Activated naive CD4-positive, alpha-beta T cell treated with anti-CD3 and anti-CD28 coated beads, Interleukin-2, amount 50 U/mL, for 24 hours (primary cell): ENCODE measurements around the gene SAMD1.

ENCODE experiments used
- H3K27ac Mint-ChIP-seq: one replicate; pipeline ENCODE4 v1.8.0; 2021; ENCODE audit warnings: mild to moderate bottlenecking, mixed read lengths
- H3K27me3 Mint-ChIP-seq: one replicate; pipeline ENCODE4 v1.8.0; 2021; ENCODE audit warnings: mixed read lengths
- H3K36me3 Mint-ChIP-seq: one replicate; pipeline ENCODE4 v1.8.0; 2021; ENCODE audit warnings: mixed read lengths
- H3K4me1 Mint-ChIP-seq: one replicate; pipeline ENCODE4 v1.8.0; 2021; ENCODE audit warnings: mixed read lengths
- H3K4me3 Mint-ChIP-seq: one replicate; pipeline ENCODE4 v1.8.0; 2021; ENCODE audit warnings: mild to moderate bottlenecking, mixed read lengths
- H3K9me3 Mint-ChIP-seq: one replicate; pipeline ENCODE4 v1.8.0; 2021; ENCODE audit warnings: mixed read lengths

The SAMD1 gene

DNA sequence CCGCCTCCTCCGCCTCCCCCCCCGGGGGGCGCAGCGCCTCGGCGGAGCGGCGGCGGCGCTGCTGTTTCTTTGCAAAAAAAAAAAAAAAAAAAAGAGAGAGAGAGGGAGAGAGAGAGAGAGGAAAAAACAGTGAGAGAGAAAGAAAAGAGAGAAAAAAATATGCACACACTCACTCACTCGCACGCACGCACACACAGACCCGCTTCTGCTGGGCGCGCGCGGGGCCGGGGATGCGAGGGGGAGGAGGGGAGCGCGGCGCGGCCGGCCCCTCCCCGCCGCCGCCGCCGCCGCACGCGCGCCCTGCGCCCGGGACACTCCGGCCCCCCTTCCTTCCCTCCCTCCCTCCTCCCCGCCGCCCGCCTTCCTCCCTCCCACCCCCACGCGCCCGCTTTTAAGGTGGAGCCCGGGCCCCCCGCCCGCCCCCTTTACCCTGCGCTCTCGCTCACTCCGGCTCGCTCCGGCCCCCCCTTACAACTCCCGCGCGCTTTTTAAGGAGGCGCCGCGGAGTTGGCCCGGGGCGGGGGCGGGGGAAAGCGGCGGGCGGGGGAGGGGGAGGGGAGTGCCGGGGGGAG, at the start of gene SAMD1:
Gene SAMD1 (minus strand): TSS at position 243 of the 572 bp plus-strand sequence.
- Mint-ChIP-seq H3K4me3 (peak within 1 kb of the TSS; percentile 98), H3K36me3 (peaks cover 7% of the 10 kb centered on the region), H3K9me3 (no peaks in the 10 kb centered on the region), H3K4me1 (peaks cover 25% of the 10 kb centered on the region), H3K27ac (peak within 1 kb of the TSS; percentile 99), H3K27me3 (no peaks in the 10 kb centered on the region)

DNA sequence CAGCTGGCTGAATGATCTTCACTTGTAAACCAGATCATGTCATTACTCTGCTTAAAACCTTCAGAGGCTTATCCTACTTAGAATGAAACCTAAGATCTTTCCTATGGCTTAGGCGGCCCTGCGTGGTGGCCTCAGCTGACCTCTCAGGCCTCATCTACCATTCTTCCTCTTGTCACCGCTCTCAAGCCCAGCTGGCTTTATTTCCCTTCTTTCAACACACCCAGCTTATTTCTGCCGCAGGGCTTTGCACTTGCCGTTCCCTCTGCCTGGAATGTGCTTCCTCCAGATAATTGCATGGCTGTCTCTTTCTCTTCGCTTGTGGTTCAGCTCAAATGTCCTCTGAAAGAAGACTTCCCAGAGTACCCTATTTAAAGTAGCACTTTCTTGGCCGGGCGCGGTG, 49.4 kb upstream of the SAMD1 start:
- peak overlapping the region; percentile 64 for H3K4me3 Mint-ChIP-seq
- H3K9me3 Mint-ChIP-seq, result no peaks in the 10 kb centered on the region
- peaks cover 8% of the 10 kb centered on the region for H3K36me3 Mint-ChIP-seq
- peaks cover 45% of the 10 kb centered on the region for H3K4me1 Mint-ChIP-seq
- H3K27me3 Mint-ChIP-seq, result no peaks in the 10 kb centered on the region
- H3K27ac Mint-ChIP-seq, result peak overlapping the region; percentile 88

DNA sequence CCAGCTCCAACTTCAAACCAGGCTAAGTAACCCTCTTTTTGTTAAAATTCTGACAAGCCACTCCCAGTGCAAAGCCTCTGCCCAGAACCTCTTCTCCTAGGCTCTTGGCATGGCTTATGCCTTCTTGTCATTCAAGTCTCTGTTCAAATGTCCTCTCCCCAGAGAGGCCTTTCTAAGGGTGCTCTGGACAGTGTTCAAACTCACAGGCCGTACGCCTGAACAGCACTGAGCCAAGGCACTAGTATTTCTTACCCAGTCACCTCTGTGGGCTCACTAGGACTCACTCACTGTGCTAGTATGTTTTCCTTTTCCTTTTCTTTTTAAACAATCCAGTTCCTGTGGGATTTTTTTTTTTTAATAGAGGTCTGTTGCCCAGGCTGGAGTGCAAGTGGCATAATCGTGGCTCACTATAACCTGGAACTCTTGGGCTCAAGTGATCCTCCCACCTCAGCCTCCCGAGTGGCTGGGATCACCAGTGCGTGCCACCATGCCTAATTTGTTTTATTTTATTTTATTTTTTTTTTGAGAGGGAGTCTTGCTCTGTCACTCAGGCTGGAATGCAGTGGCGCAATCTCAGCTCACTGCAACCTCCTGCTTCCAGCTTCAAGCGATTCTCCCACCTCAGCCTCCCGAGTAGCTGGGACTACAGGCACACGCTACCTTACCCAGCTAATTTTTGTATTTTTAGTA, 48.2 kb upstream of the SAMD1 start:
- no peaks in the 10 kb centered on the region for H3K27me3 Mint-ChIP-seq
- peaks cover 45% of the 10 kb centered on the region for H3K4me1 Mint-ChIP-seq
- H3K4me3 Mint-ChIP-seq, result peak overlapping the region; percentile 71
- no peaks in the 10 kb centered on the region for H3K9me3 Mint-ChIP-seq
- peaks cover 8% of the 10 kb centered on the region for H3K36me3 Mint-ChIP-seq
- H3K27ac Mint-ChIP-seq, result peak overlapping the region; percentile 72

DNA sequence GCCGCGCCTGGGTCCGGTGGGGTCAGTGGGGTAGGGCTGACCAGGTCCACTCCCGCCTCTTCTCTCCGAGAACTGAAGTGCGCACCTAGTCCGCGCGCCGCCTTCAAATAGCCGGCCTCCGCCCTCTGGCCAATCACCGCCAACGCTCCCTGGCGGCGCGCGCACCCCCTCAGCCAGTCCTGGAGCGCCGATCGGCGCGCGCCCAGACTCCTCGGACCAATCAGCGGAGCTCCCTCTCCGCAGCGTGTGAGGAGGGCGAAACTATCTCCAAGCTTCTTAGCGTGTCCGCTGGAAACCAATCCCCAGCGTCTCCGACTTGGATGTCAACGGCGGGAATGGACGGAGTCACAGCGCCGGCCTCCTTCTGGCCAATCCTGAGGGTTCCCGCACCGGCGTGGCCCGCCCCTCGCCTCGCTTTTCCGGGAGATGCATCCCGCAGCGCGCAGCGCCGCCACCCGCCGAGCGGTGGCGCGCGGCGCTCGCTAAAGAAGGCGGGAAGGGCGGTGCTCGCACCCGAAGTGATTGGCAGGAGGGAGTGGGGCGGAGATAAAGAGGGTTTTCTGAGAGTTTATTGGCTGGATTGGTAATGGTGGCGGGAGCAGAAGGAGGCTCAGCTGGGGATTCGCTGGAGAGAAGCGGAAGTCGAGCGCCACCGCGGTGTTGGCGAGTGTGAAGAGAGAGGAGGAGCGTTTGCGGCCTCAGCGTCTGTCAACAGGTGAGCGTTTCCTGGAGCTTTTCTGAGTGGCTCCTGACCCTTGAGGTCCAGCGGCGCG, 46.1 kb upstream of the SAMD1 start, which contains the start of gene ASF1B:
Gene ASF1B (minus strand): TSS at position 81 of the 773 bp plus-strand sequence. CDS start 133 bp downstream, outside the sequence.
- Mint-ChIP-seq H3K27me3 (no peaks in the 10 kb centered on the region), H3K9me3 (no peaks in the 10 kb centered on the region), H3K27ac (peak within 1 kb of the TSS; percentile 95), H3K4me3 (peak within 1 kb of the TSS; percentile 89), H3K36me3 (peaks cover 8% of the 10 kb centered on the region), H3K4me1 (peaks cover 32% of the 10 kb centered on the region)

DNA sequence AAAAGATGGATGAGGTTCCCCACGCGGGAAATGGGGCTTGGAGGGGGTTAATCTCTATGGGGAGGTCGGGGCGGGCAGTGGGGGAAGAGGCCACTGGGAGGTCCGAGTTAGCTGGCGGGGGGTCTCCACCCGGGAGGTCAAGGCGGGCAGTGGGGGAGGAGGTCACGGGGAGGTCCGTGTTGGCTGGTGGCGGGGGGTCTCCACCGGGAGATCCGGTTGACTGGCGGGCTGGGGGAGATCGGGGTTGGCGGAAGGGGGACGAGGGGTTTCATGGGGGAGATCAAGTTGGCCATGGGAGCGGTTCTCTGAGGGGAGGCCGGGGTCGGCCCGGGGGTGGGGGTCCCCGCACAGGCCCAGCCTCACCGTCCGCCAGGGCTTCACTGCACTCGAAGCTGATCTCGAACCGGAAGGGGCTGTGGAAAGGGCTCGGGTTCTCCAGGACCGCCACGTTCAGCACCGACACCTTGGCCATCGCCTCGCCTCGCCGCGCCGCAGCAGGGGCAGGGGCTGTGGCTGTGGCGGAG, 45.5 kb upstream of the SAMD1 start:
- peaks cover 25% of the 10 kb centered on the region for H3K4me1 Mint-ChIP-seq
- H3K27ac Mint-ChIP-seq, result peak overlapping the region; percentile 72
- no peaks in the 10 kb centered on the region for H3K9me3 Mint-ChIP-seq

DNA sequence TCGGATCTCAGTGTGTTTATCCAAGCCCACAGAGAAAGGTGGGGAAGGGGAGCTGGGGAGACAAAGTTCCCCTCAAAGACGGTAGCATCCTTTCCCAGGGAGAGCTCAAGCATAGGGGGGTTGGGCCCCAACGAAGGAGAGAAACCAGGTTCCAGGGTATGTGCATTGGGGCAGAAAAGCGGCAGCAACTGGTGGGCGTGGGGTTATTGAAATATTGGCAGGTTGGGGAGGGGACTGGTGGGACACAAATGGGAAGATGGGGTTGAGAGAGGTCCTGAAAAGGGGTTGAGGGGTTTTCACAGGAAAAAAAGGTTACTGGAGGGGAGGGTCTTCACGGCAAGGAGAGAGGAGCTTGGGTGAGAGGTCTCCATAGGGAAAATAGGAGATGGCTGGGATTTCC, 44.8 kb upstream of the SAMD1 start:
- Mint-ChIP-seq H3K4me1 (peaks cover 23% of the 10 kb centered on the region), H3K9me3 (no peaks in the 10 kb centered on the region), H3K36me3 (peaks cover 6% of the 10 kb centered on the region), H3K27me3 (no peaks in the 10 kb centered on the region), H3K4me3 (peak overlapping the region; percentile 78), H3K27ac (no peak overlapping the region)

More for the DNA sequence above, 45.5 kb upstream of the SAMD1 start:
- peak overlapping the region; percentile 89 for H3K4me3 Mint-ChIP-seq
- H3K27me3 Mint-ChIP-seq, result no peaks in the 10 kb centered on the region
- peaks cover 8% of the 10 kb centered on the region for H3K36me3 Mint-ChIP-seq

DNA sequence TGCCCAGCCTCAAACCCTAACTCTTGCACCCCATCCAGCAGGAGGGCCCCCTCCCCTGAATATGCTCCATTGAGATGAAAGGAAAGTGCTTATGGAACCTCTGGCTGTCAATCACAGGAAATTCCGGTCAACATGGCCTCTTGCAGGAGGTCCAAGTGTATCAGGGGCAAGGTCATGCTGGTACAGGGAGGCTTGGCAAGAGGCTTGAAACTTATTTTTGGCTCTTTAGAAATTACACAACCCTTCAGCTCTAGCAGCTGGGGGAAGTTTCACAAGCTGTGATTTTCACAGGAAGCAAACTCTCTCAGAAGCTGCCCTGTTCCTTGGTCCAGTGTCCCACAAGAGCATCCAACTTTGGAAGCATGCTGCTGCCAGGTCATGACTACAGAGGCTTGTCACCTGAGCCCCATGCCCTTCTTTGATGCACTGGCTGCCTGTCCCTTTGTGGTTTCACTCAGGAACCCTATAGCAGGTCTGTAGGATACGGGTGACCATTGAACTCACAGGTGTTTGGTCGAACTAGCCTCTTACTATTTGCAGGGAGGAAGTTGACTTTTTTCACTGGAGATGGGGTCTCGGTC, 37.5 kb upstream of the SAMD1 start:
- H3K36me3 Mint-ChIP-seq, result no peaks in the 10 kb centered on the region

DNA sequence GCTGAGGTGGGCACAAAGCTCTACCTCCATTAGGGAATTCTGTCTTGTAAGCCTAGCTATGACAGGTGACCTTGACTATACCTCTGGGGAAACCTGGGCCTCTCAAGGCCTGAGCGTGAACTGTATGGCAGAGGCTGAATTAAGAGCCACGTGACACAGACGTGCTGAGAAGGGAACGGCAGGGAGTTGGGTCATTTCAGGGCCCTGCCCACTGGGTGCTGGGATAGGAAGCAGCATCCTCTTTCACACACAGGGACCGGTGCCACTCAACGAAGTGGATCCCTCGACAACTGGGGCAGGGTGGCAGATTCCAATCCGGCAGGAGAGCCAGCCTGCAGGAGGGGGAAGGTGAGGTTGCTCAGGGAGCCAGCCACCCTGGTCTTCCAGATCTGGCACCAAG, 36.6 kb upstream of the SAMD1 start:
- Mint-ChIP-seq H3K4me1 (no peaks in the 10 kb centered on the region), H3K9me3 (no peaks in the 10 kb centered on the region), H3K36me3 (no peaks in the 10 kb centered on the region), H3K27me3 (no peaks in the 10 kb centered on the region), H3K27ac (no peak overlapping the region), H3K4me3 (no peak overlapping the region)

More for the DNA sequence above, 37.5 kb upstream of the SAMD1 start:
- Mint-ChIP-seq H3K4me1 (no peaks in the 10 kb centered on the region), H3K9me3 (no peaks in the 10 kb centered on the region), H3K27me3 (no peaks in the 10 kb centered on the region), H3K27ac (no peak overlapping the region), H3K4me3 (no peak overlapping the region)

DNA sequence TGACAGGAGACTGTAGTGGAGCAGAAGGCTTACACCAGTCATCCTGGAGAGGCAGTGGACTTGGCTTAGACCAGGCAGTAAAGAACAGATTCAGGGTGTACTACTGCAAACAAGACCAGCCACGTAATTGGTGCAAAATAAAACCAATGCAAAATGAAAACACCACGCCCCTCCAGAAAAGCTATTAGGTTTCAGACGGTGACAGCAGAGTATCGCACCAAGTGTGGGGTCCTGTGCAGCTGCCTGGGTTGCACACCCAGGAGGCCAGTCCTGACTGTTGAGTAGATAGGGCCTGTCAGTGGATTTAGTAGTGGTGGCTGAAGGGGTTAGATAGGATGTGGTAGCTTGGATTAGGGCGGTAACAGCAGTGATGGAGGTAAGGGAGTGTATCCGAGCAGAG, 32.4 kb upstream of the SAMD1 start:
- no peaks in the 10 kb centered on the region for H3K27me3 Mint-ChIP-seq
- H3K27ac Mint-ChIP-seq, result no peak overlapping the region
- H3K4me3 Mint-ChIP-seq, result no peak overlapping the region
- peaks cover 9% of the 10 kb centered on the region for H3K4me1 Mint-ChIP-seq
- H3K36me3 Mint-ChIP-seq, result no peaks in the 10 kb centered on the region
- no peaks in the 10 kb centered on the region for H3K9me3 Mint-ChIP-seq

DNA sequence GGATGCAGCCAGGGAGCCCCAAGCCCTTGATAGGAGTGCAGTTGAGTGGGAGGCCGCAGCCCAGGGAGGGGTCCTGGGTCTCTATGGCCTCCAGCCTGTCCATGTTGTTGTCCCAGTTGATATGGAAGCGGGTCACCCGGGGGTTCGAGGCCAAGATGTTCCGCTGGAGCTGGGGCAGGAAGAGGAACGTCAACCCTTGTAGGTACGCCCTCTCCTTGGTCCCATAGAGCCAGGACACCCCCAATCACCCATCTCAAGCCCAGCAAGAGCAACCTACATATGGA, 29.9 kb upstream of the SAMD1 start:
- Mint-ChIP-seq H3K4me1 (peaks cover 23% of the 10 kb centered on the region), H3K27me3 (no peaks in the 10 kb centered on the region), H3K4me3 (no peak overlapping the region), H3K27ac (no peak overlapping the region), H3K9me3 (no peaks in the 10 kb centered on the region), H3K36me3 (no peaks in the 10 kb centered on the region)

DNA sequence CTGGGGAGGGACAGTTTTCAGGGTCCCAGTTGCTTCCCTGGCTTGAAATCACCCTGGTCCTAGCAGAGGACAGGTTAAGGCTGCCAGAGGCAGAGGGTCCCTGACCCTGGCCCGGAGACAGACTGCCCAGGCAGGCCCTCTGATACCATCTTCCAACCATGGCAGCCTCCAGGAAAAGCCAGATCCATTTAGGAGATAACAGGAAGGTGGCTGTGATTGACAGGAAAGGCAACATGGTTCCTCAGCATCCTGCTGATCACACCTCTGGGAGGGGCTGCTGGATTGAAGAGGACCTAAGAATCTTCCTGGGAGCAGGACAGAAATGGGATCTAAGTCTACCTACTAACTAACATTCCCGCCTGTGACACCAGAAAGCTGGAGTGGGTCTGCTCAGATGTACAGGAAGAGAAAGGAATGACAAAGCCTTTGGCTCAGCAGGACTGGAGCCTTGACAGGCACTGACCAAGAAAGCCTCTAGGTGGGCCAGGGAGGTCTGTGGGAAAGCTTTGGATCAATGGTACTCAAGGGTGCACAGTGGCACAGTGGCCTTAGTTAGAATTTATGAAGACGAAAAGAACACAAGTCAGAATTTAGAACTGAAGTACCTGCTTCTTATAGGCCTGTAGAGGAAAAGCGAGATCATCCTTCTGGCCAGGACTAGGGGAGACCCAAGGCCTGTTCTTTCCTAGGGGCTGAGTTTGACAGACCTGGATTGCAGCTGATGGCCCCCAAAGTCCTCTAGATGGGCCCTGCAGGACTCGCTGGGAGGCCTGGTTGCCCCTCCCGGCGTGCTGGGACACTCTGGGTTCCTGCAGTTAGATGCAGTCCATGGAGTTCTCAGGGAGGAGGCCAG, 29.3 kb upstream of the SAMD1 start:
- Mint-ChIP-seq H3K27me3 (no peaks in the 10 kb centered on the region), H3K4me1 (peaks cover 27% of the 10 kb centered on the region), H3K36me3 (no peaks in the 10 kb centered on the region), H3K4me3 (no peak overlapping the region), H3K9me3 (no peaks in the 10 kb centered on the region), H3K27ac (no peak overlapping the region)

DNA sequence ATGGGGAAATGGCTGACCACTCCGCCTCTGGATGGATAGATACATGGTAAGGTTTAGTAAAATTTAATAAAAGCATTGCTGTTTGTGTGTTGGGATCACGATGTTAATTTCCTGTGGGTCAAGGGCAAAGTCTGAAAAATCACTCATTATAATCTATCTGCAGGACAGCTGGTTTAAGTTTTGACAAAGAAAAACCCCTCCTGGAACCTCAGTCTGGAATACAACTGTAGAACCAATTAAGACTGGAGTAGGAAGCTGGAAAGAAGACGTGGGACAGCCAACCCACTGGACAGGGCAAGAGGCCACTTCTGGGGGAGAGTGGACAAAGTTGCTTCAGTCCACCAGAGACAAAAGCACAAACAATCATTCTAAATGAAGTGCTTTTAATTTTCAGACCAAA, 28.6 kb upstream of the SAMD1 start:
- Mint-ChIP-seq H3K36me3 (no peaks in the 10 kb centered on the region), H3K27ac (peak overlapping the region; percentile 14), H3K27me3 (no peaks in the 10 kb centered on the region), H3K9me3 (no peaks in the 10 kb centered on the region), H3K4me3 (peak overlapping the region; percentile 92), H3K4me1 (peaks cover 32% of the 10 kb centered on the region)

DNA sequence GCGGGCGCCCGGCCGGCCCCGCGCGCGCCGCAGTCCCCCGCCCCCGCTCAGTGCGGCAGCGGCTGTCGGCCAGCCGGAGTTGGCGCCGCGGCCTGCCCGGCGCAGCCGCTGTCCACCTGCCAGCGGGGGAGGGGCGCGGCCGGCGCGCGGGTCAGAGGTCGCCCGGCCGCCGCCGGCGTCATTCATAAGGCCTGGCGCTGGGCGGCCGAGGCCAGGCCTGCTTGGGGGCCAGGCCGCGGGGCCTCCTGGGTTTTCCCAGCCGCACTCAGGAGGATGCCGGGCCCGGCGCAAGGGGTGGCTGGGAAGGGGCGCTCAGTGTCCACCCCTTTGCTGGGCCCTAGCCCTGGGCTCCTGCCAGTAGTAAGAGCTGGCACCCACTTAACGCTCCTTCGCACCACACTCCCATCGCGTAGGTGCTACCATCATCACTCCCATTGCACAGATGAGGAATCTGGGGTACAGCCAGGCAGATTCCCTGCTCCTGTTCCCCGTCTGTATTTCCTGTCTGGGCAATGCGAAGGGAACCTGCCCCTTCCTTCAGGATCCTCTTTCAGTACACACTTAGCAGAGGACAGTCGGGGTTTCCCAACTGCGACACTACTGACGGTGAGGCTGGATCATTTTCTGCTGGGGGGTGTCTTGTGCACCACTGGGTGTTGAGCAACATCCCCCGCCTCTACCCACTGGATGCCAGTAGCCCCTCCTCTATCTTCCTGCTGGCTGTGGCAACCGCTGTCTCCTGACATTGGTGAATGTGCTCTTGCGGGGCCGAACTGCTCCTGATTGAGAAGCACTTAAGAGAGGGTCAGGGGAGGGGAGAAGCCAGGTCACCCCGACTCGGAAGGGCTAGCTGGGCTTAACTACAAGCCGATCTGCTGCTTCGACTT, 27.9 kb upstream of the SAMD1 start:
- H3K27me3 Mint-ChIP-seq, result no peaks in the 10 kb centered on the region
- peak overlapping the region; percentile 92 for H3K4me3 Mint-ChIP-seq
- H3K36me3 Mint-ChIP-seq, result no peaks in the 10 kb centered on the region
- H3K4me1 Mint-ChIP-seq, result peaks cover 38% of the 10 kb centered on the region
- H3K9me3 Mint-ChIP-seq, result no peaks in the 10 kb centered on the region
- peak overlapping the region; percentile 73 for H3K27ac Mint-ChIP-seq

DNA sequence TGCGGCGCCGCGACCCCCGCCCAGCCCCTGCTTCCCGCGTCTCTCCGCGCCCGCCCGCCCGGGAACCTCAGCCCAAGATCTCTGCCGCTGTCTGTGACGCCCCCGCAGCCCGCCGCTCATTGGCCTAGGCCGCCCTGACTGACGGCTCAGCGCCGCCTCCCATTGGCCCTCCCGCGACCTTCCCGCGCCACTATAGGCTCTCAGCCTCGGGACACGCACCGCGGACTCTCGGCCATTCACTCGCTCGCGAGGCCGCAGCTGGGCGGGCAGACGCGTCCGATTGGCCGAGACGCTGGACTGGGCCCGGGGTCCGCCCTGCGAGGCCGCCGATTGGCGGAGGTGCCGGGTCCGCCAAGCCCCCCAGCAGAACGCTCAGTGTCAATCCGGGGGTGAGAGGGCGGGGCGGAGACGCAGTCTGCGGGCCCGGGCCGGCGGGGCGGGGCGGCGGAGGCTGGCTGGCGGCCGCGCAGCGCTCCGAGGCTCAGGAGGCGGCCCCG, 27.2 kb upstream of the SAMD1 start, which contains the start of gene PRKACA:
Gene PRKACA (minus strand): TSS at position 95 of the 497 bp plus-strand sequence. CDS start 215 bp downstream, outside the sequence.
- H3K4me3 Mint-ChIP-seq, result peak within 1 kb of the TSS; percentile 94

More for the DNA sequence above, 27.2 kb upstream of the SAMD1 start, which contains the start of gene PRKACA:
- H3K9me3 Mint-ChIP-seq, result no peaks in the 10 kb centered on the region
- H3K36me3 Mint-ChIP-seq, result no peaks in the 10 kb centered on the region
- H3K27me3 Mint-ChIP-seq, result no peaks in the 10 kb centered on the region
- H3K4me1 Mint-ChIP-seq, result peaks cover 43% of the 10 kb centered on the region
- H3K27ac Mint-ChIP-seq, result peak within 1 kb of the TSS; percentile 73
